ENCODE results near the gene ACSL5.
A peak's percentile ranks its signal among the peaks of the same experiment; 100 is the strongest.

ACSL5 gene

GRCh38 chr10:112429654-112430230 is 55.8 kb downstream of the ACSL5 start:
- intact Hi-C loops (cut with micrococcal nuclease) = loop anchor here (10.0 kb wide), 1 partner anchor 55 kb away; the partner anchor contains the start of gene ACSL5
- H3K4me3 Mint-ChIP-seq = no peak overlapping the region
- no peak overlapping the region for H3K27ac Mint-ChIP-seq
- peaks cover 89% of the 10 kb centered on the region for H3K36me3 Mint-ChIP-seq (ENCODE audit: low read depth)
- H3K4me1 Mint-ChIP-seq (ENCODE audit: low read depth) = peaks cover 12% of the 10 kb centered on the region
- H3K9me3 Mint-ChIP-seq = no peaks in the 10 kb centered on the region
- H3K27me3 Mint-ChIP-seq = no peaks in the 10 kb centered on the region

DNA sequence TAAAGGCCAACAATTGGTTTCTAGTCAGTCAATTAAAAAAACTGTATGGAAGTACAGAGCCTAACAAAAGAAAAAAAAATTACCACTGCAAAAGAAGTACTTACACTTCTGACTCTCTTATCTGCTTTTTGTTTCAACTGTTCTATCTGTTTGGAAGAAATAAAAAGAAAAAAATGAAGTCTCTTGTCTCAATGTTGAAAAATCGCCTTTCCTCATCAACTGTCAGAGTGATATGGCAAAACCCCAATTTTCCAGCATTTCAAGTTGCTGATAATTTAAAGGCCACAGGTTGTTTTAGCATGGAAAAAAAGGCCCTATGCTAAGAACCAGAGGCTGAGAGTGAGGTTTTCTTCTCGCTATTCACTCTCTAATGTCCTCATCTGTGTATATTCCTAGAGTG is 59.2 kb downstream of the ACSL5 start:
- H3K27me3 Mint-ChIP-seq = no peaks in the 10 kb centered on the region
- H3K27ac Mint-ChIP-seq = no peak overlapping the region
- no peak overlapping the region for H3K4me3 Mint-ChIP-seq
- H3K9me3 Mint-ChIP-seq = no peaks in the 10 kb centered on the region
- peaks cover 72% of the 10 kb centered on the region for H3K36me3 Mint-ChIP-seq (ENCODE audit: low read depth)
- intact Hi-C loops (cut with micrococcal nuclease) = loop anchor here (10.0 kb wide), 1 partner anchor 58 kb away; the partner anchor contains the start of gene ACSL5
- peaks cover 4% of the 10 kb centered on the region for H3K4me1 Mint-ChIP-seq (ENCODE audit: low read depth)

DNA sequence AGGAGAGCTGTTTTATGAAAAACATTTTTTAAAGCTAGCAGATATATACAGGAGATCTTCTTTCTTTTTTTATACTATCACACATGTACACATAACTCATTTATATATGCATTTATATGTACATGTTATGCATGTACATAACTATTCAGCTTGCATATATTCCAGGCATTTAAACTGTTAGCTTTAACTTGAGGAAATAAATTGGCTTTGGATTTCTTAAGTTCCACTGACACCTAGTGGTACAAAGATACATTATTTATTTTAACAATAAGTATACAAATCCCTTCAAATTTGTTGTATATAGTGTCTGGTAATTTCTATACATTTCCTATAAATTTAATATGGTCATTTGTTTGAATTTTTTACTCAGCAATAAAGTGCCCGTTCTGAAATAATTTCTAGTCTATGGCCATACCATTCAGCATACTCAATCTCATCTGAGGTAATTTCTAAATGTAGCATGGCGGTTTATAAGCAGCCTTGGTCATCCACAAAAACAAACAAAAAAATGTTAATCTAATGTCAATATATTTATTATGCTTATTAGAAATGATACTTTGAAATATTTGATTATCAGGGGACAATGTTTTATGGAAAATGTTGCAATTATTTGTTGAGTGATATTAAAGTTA is 61.2 kb downstream of the ACSL5 start:
- intact Hi-C loops (cut with micrococcal nuclease) = loop anchor here (1.0 to 10.0 kb wide), 2 partner anchors 60 to 120 kb away; partner anchors contain the start of gene ACSL5
- H3K4me3 Mint-ChIP-seq = no peak overlapping the region
- H3K9me3 Mint-ChIP-seq = no peaks in the 10 kb centered on the region
- peaks cover 4% of the 10 kb centered on the region for H3K4me1 Mint-ChIP-seq (ENCODE audit: low read depth)
- H3K27ac Mint-ChIP-seq = no peak overlapping the region
- H3K27me3 Mint-ChIP-seq = no peaks in the 10 kb centered on the region
- peaks cover 65% of the 10 kb centered on the region for H3K36me3 Mint-ChIP-seq (ENCODE audit: low read depth)

GRCh38 chr10:112438356-112438755 is 64.4 kb downstream of the ACSL5 start:
- no peaks in the 10 kb centered on the region for H3K9me3 Mint-ChIP-seq
- no peaks in the 10 kb centered on the region for H3K27me3 Mint-ChIP-seq
- no peaks in the 10 kb centered on the region for H3K4me1 Mint-ChIP-seq (ENCODE audit: low read depth)
- H3K36me3 Mint-ChIP-seq (ENCODE audit: low read depth) = peaks cover 71% of the 10 kb centered on the region
- no peak overlapping the region for H3K4me3 Mint-ChIP-seq
- no peak overlapping the region for H3K27ac Mint-ChIP-seq
- intact Hi-C loops (cut with micrococcal nuclease) = loop anchor here (10.0 kb wide), 1 partner anchor 64 kb away; the partner anchor contains the start of gene ACSL5

GRCh38 chr10:112441520-112441919 is 67.6 kb downstream of the ACSL5 start:
- intact Hi-C loops (cut with micrococcal nuclease) = no loop called here
- no peaks in the 10 kb centered on the region for H3K9me3 Mint-ChIP-seq
- H3K27me3 Mint-ChIP-seq = no peaks in the 10 kb centered on the region
- peaks cover 13% of the 10 kb centered on the region for H3K4me1 Mint-ChIP-seq (ENCODE audit: low read depth)
- no peak overlapping the region for H3K27ac Mint-ChIP-seq
- no peak overlapping the region for H3K4me3 Mint-ChIP-seq
- peaks cover 71% of the 10 kb centered on the region for H3K36me3 Mint-ChIP-seq (ENCODE audit: low read depth)

- peaks cover 13% of the 10 kb centered on the region for H3K4me1 Mint-ChIP-seq (ENCODE audit: low read depth)
- intact Hi-C loops (cut with micrococcal nuclease) = no loop called here
- H3K27me3 Mint-ChIP-seq = no peaks in the 10 kb centered on the region
- no peak overlapping the region for H3K27ac Mint-ChIP-seq
- no peak overlapping the region for H3K4me3 Mint-ChIP-seq
- H3K36me3 Mint-ChIP-seq (ENCODE audit: low read depth) = peaks cover 76% of the 10 kb centered on the region
- H3K9me3 Mint-ChIP-seq = no peaks in the 10 kb centered on the region
Observed at GRCh38 chr10:112442063-112442462, 68.1 kb downstream of the ACSL5 start.

DNA sequence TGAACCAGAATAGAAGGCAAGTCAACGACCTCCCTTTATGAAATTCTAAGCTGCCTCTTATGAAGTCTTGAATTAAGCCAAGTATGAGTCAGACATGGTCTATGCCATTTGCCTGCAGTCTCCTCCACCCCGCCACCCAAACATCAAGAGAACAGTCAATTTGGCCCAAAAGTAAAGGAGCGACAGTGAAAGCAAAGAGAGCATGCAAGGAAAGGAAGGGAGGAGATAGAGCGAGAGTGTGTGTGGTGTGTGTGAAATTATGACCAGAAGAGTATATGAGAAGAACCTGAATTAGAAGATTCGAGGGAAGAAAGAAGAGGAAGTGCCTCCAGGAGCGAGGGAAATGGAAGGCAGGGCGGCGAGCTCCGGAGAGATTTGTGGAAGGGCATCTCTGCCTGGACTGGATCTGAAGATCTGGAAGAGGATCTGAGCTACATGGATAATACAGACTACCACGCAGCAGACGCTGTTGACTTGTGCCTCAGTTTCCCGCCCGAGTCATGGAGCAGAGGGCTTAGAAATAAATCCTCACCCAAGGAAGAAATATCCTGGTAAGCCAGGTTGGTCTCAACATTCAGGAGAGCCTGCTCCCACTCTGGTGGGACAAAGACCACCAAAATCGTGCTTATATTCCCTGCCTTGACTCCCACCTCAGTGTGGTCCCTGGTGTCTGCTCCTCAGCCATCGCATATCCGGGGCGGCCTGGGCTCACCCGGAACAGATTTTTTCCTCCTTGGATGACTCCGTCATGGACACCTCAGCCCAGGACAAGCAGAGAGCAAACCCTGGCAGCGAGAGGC is 72.3 kb downstream of the ACSL5 start:
- Mint-ChIP-seq H3K4me3 (peak overlapping the region; percentile 83), H3K4me1 (ENCODE audit: low read depth) (peaks cover 28% of the 10 kb centered on the region), H3K27ac (peak overlapping the region; percentile 99), H3K27me3 (no peaks in the 10 kb centered on the region), H3K9me3 (no peaks in the 10 kb centered on the region), H3K36me3 (ENCODE audit: low read depth) (peaks cover 52% of the 10 kb centered on the region)
- intact Hi-C loops (cut with micrococcal nuclease) = loop anchor here (5.0 kb wide), 1 partner anchor 264 kb away; the partner anchor contains the start of gene GPAM

- no peaks in the 10 kb centered on the region for H3K9me3 Mint-ChIP-seq
- peak within 1 kb of the TSS; percentile 83 for H3K4me3 Mint-ChIP-seq
- H3K4me1 Mint-ChIP-seq (ENCODE audit: low read depth) = peaks cover 32% of the 10 kb centered on the region
- H3K36me3 Mint-ChIP-seq (ENCODE audit: low read depth) = peaks cover 48% of the 10 kb centered on the region
- H3K27me3 Mint-ChIP-seq = no peaks in the 10 kb centered on the region
- peak within 1 kb of the TSS; percentile 99 for H3K27ac Mint-ChIP-seq
- intact Hi-C loops (cut with micrococcal nuclease) = loop anchor here (5.0 kb wide), 1 partner anchor 265 kb away; the partner anchor contains the start of gene GPAM
Observed at GRCh38 chr10:112446855-112447619, 73.1 kb downstream of the ACSL5 start, which contains the start of the genes VTI1A and ZDHHC6. TSS of gene VTI1A (plus strand) at chr10:112447215. CDS start at chr10:112447374, 159 bp downstream. TSS of gene ZDHHC6 (minus strand) at chr10:112446914. CDS start at chr10:112445436, 1,478 bp downstream.

DNA sequence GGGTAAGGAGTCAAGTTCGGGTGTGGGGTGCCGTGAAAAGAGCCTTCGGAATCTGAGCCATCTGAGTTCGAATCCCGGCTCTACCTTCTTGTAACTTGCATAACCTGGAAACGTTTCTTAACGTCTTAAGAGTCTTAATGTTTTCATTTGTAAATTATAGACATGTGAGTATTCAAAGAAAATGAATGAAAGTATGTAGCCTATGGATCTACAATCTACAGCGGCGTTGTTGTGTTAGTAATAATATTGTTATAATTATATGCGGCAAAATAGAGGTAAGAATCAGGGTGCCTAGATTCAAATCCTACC is 73.7 kb downstream of the ACSL5 start:
- H3K36me3 Mint-ChIP-seq (ENCODE audit: low read depth) = peaks cover 43% of the 10 kb centered on the region

DNA sequence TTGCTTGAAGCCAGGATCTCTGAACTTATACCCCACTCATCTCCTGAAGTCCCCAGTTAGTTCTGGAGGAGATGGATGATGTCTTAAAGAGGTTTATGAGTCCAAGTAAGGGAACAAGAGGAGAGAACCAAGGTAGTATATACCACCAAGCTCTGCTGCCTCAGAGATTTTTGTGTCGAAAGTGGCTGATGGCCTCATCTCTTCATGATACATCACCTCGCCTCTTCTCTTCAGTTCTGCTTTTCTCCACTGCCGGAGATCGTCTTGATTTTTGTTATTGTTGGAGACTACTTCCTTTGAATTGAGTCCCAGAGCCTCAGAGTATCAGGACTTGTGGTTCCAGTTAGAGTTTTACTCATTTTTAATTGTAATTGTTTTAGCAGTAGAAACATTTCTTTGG is 75.0 kb downstream of the ACSL5 start:
- Mint-ChIP-seq H3K4me1 (ENCODE audit: low read depth) (peaks cover 29% of the 10 kb centered on the region), H3K9me3 (no peaks in the 10 kb centered on the region)
- intact Hi-C loops (cut with micrococcal nuclease) = loop anchor here (5.0 kb wide), 1 partner anchor 267 kb away; the partner anchor contains the start of gene GPAM

More for the DNA sequence above, 73.7 kb downstream of the ACSL5 start:
- Mint-ChIP-seq H3K27me3 (no peaks in the 10 kb centered on the region), H3K27ac (peak overlapping the region; percentile 99), H3K9me3 (no peaks in the 10 kb centered on the region), H3K4me1 (ENCODE audit: low read depth) (peaks cover 32% of the 10 kb centered on the region), H3K4me3 (peak overlapping the region; percentile 83)
- intact Hi-C loops (cut with micrococcal nuclease) = loop anchor here (5.0 kb wide), 1 partner anchor 265 kb away; the partner anchor contains the start of gene GPAM

GRCh38 chr10:112454910-112455779 is 81.2 kb downstream of the ACSL5 start:
- Mint-ChIP-seq H3K4me1 (ENCODE audit: low read depth) (peaks cover 11% of the 10 kb centered on the region), H3K27me3 (no peaks in the 10 kb centered on the region), H3K27ac (no peak overlapping the region), H3K36me3 (ENCODE audit: low read depth) (peaks cover 6% of the 10 kb centered on the region), H3K9me3 (no peaks in the 10 kb centered on the region), H3K4me3 (no peak overlapping the region)
- intact Hi-C loops (cut with micrococcal nuclease) = no loop called here

More for the DNA sequence above, 75.0 kb downstream of the ACSL5 start:
- Mint-ChIP-seq H3K36me3 (ENCODE audit: low read depth) (peaks cover 35% of the 10 kb centered on the region), H3K27me3 (no peaks in the 10 kb centered on the region), H3K4me3 (peak overlapping the region; percentile 4), H3K27ac (no peak overlapping the region)

- no peak overlapping the region for H3K27ac Mint-ChIP-seq
- no peaks in the 10 kb centered on the region for H3K9me3 Mint-ChIP-seq
- no peaks in the 10 kb centered on the region for H3K27me3 Mint-ChIP-seq
- peaks cover 7% of the 10 kb centered on the region for H3K4me1 Mint-ChIP-seq (ENCODE audit: low read depth)
- intact Hi-C loops (cut with micrococcal nuclease) = no loop called here
- H3K4me3 Mint-ChIP-seq = no peak overlapping the region
- H3K36me3 Mint-ChIP-seq (ENCODE audit: low read depth) = peaks cover 7% of the 10 kb centered on the region
Observed at GRCh38 chr10:112456533-112456932, 82.6 kb downstream of the ACSL5 start.

Measured in dendritic cell treated with granulocyte-macrophage colony-stimulating factor and Interleukin-4, amounts not matched to agents 40 ng/mL and 50 ng/mL, for 4 days (primary cell).